Eye (tissue), 1 donor: ENCODE data around the gene NFAM1.

Source experiments
- DNase-seq: peaks from one replicate; pipeline ENCODE4 v3.0.0-alpha.2; 2015

The NFAM1 gene

DNA sequence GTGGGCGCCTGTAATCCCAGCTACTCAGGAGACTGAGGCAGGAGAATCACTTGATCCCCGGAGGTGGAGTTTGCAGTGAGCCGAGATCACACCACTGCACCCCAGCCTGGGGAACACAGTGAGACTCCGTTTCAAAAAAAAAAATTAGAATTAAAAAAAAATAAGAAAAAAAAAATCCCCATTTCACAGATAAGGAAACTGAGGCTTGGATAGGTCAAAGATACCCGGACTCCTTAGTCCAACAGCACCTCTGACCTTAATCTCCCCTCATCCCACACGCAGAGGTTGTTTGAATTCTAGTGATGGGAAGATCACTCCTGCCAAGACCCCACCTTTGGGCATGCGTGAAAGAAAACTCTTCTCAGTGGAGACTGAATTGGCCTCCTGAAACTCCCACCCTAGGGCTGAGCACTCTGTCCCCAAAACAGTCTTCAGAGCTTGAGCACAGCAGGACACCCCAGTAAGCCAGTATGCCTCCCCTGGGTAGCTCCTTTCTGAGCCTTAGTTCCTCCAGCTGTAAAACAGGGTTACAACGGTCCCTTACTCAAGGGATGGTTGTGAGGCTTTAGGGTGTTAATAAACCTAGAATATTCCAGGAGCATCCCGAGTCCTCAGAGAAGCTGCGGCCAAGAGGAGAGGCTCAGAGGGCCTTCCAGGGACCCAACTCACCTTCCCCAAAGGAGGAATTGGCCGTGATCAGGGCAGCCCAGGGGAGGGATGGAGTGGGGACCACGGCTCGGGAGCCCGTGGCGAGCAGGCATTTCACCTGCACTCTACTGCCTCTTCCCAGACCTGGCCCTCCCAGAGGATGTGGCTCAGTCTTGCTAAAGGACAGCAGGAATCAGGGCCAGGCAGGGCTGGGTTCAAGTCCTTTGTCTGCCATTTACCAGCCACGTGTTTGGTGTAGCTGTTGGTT, 73.3 kb downstream of the NFAM1 start:
- no peak for DNase-seq

- DNase-seq, result no peak
Measured at GRCh38 chr22:42357634-42358296, 74.4 kb downstream of the NFAM1 start.

DNA sequence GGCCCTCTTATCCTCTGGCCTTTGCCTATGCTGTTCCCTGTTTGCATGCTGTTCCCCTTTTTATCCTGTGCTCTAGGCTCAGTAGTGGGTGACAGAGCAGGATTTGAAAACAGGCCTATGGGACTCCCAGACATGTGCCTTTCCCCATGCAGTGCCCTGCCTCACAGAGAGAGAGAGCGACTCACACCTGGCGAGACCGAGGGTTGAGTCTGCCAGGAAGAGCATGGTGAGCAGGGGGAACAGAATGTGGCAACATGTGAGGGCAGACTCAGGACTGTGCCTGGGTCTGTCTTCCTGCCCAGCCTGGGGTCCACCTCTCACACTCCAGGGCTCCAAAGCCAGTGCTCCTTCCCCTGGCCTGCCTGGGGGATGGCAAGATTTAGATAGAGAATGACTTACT, 75.0 kb downstream of the NFAM1 start:
- DNase-seq, result no peak

GRCh38 chr22:42356533-42356932, 75.7 kb downstream of the NFAM1 start:
- DNase-seq, result no peak

GRCh38 chr22:42353883-42354727, 78.1 kb downstream of the NFAM1 start:
- peak; percentile 88 for DNase-seq

DNA sequence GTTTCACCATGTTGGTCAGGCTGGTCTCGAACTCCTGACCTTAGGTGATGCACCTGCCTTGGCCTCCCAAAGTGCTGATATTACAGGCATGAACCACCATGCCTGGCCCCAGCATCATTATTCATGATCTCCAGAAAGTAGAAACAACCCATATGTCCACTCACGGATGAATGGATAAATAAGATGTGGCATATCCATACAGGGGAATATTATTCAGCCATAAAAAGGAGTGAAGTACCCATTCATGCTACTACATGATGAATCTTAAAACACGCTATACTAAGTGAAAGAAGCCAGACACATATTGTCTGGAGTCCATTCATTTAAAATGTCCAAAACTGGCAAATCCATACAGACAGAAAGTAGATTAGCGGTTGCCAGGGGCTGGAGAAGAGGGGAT, 81.8 kb downstream of the NFAM1 start:
- DNase-seq, result no peak

- DNase-seq, result peak; percentile 79
Measured at GRCh38 chr22:42347281-42347824, 84.8 kb downstream of the NFAM1 start.

DNA sequence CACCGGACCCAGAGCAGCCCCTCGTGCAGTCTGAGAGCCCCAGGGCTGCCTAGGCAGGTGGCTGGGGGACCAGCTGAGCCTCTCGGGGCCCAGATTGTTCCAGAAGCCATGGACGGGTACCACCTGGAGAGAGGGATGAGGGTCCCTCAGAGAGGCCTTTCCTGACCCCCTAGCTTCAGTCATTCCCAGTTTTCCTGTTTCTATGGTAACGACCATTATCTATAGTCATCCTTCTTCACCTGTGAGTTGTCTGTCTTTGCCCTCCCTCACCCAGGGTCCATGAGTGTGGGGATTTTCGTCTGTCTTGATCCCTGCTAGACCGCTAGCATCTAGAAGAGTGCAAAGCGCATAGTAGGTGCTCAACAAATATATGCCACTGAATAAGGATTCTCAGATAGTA, 85.5 kb downstream of the NFAM1 start:
- no peak for DNase-seq

DNA sequence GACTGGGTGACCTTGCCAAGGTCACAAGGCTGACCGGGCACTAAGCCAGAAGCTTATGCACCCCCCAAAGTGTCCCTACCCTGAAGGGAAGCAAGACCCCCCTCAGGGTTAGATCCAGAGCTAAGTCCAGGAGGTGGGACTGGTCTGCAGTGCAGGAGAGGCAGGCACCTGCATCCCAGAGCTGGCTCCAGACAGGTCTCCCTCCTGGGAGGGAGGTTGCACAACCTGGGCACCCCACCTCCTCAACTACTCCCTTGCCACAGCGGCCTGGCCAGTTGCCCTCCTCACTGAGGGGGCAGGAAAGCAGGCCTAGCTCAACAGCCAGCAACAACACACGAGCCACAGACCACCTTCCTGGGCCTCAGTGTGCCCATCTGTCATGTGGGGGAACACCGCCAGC, 86.7 kb downstream of the NFAM1 start:
- no peak for DNase-seq

DNA sequence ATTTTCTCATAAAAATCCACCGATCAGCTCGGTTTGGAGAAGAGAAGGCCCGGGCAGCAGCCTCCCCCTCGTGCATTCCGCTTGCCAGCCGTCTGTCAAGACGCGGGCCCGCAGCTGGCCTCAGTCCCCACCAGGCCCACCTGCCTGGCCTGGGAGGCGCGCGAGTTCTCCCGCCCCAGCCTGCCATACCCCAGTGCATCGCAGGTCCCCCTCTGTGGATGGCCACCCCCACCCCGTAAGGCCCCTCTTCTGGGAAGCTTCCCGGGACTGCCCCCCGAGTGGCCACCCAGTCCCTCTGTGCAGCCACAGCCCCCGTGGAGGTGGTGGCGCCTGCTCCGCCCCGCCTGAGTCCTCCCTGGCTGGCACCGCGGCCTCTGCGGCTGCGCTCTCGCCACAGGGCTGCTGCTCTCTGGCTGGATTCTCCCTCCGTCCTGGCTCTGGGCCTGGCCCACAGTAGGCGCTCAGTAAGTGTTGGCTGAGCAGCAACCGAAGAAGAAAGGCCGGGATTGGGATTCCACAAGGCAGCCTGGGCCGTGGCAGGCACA, 87.8 kb downstream of the NFAM1 start:
- DNase-seq, result peak; percentile 74

DNA sequence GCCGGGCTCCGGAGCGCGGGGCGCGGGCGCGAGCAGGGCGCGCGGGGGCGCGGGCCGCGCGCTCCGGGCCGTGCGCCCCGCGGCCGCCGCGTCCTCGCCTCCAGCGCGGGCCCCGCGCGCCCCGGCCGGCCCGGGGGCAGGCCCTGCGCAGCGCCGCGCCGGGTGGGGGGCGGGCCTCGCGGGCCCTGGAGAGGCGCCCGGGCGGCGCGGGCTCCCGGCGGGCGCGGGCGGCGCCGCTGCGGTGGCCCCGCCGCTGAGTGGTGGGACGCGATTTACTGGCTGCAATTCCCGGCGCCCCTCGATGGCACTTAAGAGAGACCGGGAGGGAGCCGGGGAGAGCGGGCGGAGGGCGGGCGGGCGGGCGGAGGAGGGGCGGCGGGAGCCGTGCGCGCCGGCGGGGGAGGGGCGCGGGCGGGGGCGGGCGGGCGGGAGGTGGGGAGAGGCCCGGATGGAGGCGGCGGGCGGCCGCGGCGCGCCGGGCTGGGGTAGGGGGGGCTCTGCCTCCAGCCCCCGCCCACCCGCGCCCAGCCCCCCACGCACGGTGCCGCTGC, 88.6 kb downstream of the NFAM1 start:
- no peak for DNase-seq

GRCh38 chr22:42343121-42343454, 89.1 kb downstream of the NFAM1 start:
- DNase-seq, result peak; percentile 71

DNA sequence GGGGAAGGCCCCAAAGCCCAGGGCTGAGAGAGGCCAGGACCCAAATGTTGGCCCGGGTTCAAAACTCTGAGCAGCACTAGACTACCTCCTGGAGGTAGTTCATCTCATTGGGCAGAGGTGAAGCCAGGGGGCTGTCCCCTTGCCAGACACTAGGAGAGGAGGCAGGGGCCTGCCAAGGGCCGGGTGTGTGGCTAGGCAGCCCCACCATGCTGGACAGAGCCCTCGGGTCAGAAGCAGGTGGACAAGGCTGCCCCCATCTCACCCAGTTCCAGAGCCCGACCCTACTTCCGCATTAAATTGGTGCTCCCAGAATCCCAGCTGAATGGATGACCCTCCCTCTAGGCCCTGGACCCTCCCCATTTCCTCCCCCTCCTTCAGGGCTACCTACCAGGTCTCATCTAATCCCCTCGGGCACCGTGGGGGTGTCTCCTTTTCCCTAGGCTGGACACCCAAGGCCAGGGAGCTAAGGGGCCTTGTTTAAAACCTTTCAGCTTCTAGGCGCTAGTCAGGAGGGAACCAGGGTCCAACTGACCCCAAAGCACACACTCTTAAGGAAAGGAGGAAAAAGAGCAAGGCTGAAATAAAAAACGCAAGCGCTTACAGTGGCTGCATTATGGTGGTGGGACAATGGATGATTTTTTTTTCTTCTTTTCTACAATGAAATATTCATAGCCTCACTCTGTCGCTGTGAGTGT, 89.6 kb downstream of the NFAM1 start:
- DNase-seq, result no peak

- no peak for DNase-seq
Measured at GRCh38 chr22:42341779-42342178, 90.4 kb downstream of the NFAM1 start.

DNA sequence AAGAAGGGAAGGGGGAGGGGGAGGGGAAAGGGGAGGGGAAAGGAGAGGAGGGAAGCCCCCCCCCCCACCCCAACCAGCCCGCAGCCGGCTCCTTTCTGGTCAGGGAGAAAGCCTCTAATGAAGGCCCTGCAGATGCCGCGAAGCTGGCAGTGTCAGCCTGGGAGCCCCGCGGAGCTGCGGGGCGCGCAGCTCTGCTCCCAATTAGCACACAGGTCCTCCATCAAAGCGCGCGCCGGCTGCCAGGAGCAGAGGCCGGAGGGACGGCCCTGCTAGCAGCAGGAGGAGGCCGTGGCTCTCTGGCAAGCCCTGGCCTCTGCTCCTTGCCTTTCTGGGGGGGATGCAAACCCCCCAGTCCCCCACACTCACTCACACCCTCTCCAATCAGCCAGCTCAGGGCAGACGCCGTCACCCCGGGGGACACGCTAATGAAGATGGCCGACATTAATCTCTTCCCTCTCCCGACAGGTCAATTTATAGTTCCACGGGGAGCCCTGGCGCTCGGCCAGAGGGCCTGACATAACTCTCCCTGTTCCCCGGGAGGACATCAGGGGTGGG, 91.3 kb downstream of the NFAM1 start:
- peak; percentile 86 for DNase-seq

DNA sequence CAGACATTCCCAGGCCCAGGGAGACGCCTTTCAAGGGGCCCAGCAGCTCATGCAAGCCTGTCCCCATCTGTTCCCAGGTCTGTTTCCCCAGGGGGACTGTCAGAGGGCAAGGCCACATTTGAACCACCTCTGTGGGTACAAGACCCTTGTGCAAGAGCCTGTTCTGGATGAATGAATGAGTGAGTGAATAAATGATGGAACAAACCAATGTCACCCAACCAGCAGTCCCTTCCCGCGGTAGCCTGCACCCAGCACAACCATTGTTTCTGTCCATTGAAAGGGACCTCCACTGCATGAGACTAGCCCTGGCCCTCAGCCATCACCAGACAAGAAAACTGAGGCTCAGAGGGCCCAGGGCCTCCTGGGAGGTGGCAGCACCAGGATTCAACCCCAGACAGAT, 92.1 kb downstream of the NFAM1 start:
- no peak for DNase-seq

- DNase-seq, result no peak
Measured at GRCh38 chr22:42338479-42338878, 93.7 kb downstream of the NFAM1 start.

GRCh38 chr22:42337356-42337755, 94.8 kb downstream of the NFAM1 start:
- DNase-seq, result no peak

- DNase-seq, result no peak
Measured at GRCh38 chr22:42336527-42337227, 95.5 kb downstream of the NFAM1 start.

- DNase-seq, result no peak
Measured at GRCh38 chr22:42335839-42336378, 96.3 kb downstream of the NFAM1 start.
